ENCODE results near the gene KCNN3.

- no peak for TF ChIP-seq GLIS3 (CRISPR knock-in tag; IDR thresholded peaks at IDR 0.05)
- TF ChIP-seq ARNTL (CRISPR knock-in tag; IDR thresholded peaks at IDR 0.05; ENCODE audit: borderline replicate concordance, low read depth), result no peak
- no peak for TF ChIP-seq PPARA (CRISPR knock-in tag; IDR thresholded peaks at IDR 0.05; ENCODE audit: borderline replicate concordance)
- TF ChIP-seq SNAI2 (CRISPR knock-in tag; IDR thresholded peaks at IDR 0.05), result no peak
- no peak for TF ChIP-seq ZFP3 (CRISPR knock-in tag; IDR thresholded peaks at IDR 0.05)
- no peak for TF ChIP-seq PATZ1 (CRISPR knock-in tag; IDR thresholded peaks at IDR 0.05; ENCODE audit: borderline replicate concordance)
- TF ChIP-seq ZNF70 (CRISPR knock-in tag; IDR thresholded peaks at IDR 0.05), result no peak
- TF ChIP-seq ZFP30 (CRISPR knock-in tag; IDR thresholded peaks at IDR 0.05), result no peak
- TF ChIP-seq CSRNP3 (CRISPR knock-in tag; IDR thresholded peaks at IDR 0.05), result no peak
Observed at GRCh38 chr1:154839691-154840090, 30.4 kb downstream of the KCNN3 start.

Measured in SK-N-SH treated with all-trans-retinoic acid at 6 μM for 48 hours (cell line).